ENCODE data around the gene FKBP1A. TPM values are rescaled to one million over a fixed set of nuclear protein-coding genes. Genes with fewer than 3 reads are reported as not detected.

The FKBP1A gene
- total RNA-seq, 1 donor from 2014 or later = 128 TPM

DNA sequence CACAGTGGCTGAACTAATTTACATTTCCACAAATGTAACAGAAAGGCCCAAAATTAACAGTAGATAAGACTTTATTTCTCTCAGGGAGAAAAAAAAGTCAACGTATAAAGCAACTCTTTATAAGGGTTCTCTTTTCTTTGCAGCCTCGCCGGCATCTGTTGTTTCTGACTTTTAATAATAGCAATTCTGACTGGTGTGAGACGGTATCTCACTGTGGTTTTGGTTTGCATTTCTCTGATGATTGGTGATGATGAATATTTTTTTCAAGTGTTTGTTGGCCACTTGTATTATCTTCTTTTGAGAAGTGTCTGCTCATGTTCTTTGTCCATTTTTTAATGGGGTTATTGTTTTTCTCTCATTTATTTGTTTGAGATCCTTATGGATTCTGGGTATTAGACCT lies 27.2 kb upstream of the FKBP1A start:
- DNase-seq (no peak), ATAC-seq (ENCODE audit: low read depth) (no peak)
- H3K36me3 Mint-ChIP-seq (ENCODE audit: low read depth) = peaks cover 6% of the 10 kb centered on the region
- ChIA-PET POLR2A (no interaction called here), CTCF (no interaction called here)
- H3K4me3 Mint-ChIP-seq = no peak overlapping the region
- intact Hi-C loops (cut with micrococcal nuclease) = no loop called here
- peaks cover 3% of the 10 kb centered on the region for H3K27me3 Mint-ChIP-seq
- no peaks in the 10 kb centered on the region for H3K4me1 Mint-ChIP-seq
- TF ChIP-seq, protein P1, sequence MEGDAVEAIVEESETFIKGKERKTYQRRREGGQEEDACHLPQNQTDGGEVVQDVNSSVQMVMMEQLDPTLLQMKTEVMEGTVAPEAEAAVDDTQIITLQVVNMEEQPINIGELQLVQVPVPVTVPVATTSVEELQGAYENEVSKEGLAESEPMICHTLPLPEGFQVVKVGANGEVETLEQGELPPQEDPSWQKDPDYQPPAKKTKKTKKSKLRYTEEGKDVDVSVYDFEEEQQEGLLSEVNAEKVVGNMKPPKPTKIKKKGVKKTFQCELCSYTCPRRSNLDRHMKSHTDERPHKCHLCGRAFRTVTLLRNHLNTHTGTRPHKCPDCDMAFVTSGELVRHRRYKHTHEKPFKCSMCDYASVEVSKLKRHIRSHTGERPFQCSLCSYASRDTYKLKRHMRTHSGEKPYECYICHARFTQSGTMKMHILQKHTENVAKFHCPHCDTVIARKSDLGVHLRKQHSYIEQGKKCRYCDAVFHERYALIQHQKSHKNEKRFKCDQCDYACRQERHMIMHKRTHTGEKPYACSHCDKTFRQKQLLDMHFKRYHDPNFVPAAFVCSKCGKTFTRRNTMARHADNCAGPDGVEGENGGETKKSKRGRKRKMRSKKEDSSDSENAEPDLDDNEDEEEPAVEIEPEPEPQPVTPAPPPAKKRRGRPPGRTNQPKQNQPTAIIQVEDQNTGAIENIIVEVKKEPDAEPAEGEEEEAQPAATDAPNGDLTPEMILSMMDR (IDR thresholded peaks at IDR 0.05) = no peak
- peaks cover 15% of the 10 kb centered on the region for H3K9me3 Mint-ChIP-seq
- no peak overlapping the region for H3K27ac Mint-ChIP-seq

- no peak for ATAC-seq (ENCODE audit: low read depth)
- Mint-ChIP-seq H3K9me3 (peaks cover 15% of the 10 kb centered on the region), H3K27ac (no peak overlapping the region), H3K4me1 (no peaks in the 10 kb centered on the region), H3K4me3 (no peak overlapping the region), H3K27me3 (peaks cover 3% of the 10 kb centered on the region), H3K36me3 (ENCODE audit: low read depth) (peaks cover 6% of the 10 kb centered on the region)
- POLR2A ChIA-PET = no interaction called here
- intact Hi-C loops (cut with micrococcal nuclease) = no loop called here
- TF ChIP-seq, protein P1 (IDR thresholded peaks at IDR 0.05) = no peak
- no peak for DNase-seq
- CTCF ChIA-PET = no interaction called here
Observed at GRCh38 chr20:1418350-1418749, 25.5 kb upstream of the FKBP1A start.

DNA sequence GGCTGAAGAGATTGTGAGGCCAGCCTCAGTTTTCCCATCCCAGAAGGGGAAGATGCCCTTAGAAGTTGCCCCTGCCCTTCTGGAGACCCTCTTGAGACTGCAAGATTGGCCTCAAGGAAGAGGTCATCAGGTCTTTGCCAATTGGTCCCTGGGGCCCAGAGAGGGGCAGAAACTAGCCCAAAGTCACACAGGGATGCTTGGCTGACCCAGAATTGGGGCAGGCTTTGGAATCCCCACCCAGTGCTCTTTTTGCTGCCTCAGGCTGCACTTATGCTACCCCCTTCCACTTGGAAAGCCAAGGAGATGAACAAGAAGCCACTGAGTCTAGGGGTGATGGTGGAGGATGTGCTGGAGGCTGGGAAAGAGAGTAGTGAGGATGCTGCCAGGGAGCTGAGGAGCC lies 24.9 kb upstream of the FKBP1A start:
- Mint-ChIP-seq H3K9me3 (peaks cover 15% of the 10 kb centered on the region), H3K36me3 (ENCODE audit: low read depth) (peaks cover 6% of the 10 kb centered on the region), H3K4me3 (no peak overlapping the region), H3K27me3 (peaks cover 3% of the 10 kb centered on the region), H3K27ac (no peak overlapping the region), H3K4me1 (no peaks in the 10 kb centered on the region)
- DNase-seq = no peak
- intact Hi-C loops (cut with micrococcal nuclease) = no loop called here
- CTCF ChIA-PET = no interaction called here
- TF ChIP-seq, protein P1 (IDR thresholded peaks at IDR 0.05) = no peak
- no peak for ATAC-seq (ENCODE audit: low read depth)
- POLR2A ChIA-PET = no interaction called here

DNA sequence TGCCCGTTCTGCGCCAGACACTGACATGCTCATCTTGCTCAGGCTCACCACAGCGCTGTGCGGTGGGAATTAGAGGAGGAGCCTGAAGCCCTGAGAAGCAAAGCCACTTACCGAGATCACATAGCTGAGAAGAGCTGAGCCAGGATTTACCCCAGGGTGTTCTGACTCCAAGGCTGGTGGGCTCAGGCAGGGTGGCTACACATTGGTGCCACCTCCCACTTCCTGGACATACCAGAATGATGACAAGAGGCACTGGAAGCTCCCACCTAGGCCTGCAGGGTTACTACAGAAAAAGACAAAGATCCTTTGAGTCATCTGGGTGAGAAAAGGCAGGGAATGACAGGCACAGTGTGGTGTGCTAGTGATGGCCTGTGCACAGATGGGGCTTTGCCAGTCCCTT lies 24.4 kb upstream of the FKBP1A start:
- Mint-ChIP-seq H3K4me1 (no peaks in the 10 kb centered on the region), H3K27me3 (peaks cover 3% of the 10 kb centered on the region), H3K27ac (no peak overlapping the region), H3K9me3 (peaks cover 15% of the 10 kb centered on the region), H3K4me3 (no peak overlapping the region), H3K36me3 (ENCODE audit: low read depth) (peaks cover 6% of the 10 kb centered on the region)
- intact Hi-C loops (cut with micrococcal nuclease) = no loop called here
- CTCF ChIA-PET = no interaction called here
- POLR2A ChIA-PET = no interaction called here
- ATAC-seq (ENCODE audit: low read depth) = no peak
- DNase-seq = no peak
- TF ChIP-seq, protein P1 (IDR thresholded peaks at IDR 0.05) = no peak

DNA sequence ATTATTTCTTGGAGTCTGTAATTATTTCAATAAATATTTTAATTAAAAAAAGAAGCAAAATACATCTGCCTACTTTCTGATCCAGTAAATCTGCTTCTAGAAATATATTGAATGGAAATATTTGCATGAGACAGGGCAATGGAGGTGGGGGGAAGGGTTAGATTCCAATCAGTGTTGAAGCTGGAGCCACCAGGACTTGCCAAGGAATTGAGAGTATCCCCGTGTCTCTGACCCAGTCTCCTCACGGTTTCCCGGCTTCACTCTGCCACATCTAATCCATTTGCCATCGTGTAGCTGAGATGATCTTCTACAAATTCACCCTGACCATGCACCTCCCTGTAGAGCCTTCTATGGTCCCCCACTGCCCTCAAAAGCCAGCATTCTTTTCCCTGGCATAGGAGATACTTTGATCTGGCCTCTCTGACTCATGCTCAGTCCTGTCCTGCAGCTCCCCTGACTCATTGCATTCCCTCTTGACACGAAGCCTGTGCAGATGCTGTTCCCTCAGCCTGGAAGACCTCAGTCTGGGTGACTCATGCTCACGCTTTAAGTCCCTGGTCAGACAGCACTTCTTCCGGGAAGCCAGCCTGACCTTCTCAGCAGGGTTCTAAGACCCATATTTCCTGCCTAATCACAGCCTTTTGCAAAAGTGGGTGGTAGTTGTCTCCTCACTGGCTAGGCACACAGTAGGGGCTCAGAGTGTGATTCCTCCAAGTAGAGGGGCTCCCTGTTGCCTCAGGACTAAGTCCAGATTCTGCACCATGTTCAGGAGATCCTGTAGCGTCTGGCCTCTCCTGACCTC lies 23.0 kb upstream of the FKBP1A start:
- Mint-ChIP-seq H3K4me3 (no peak overlapping the region), H3K36me3 (ENCODE audit: low read depth) (peaks cover 4% of the 10 kb centered on the region), H3K27ac (no peak overlapping the region), H3K9me3 (peaks cover 16% of the 10 kb centered on the region), H3K27me3 (peaks cover 3% of the 10 kb centered on the region), H3K4me1 (no peaks in the 10 kb centered on the region)
- intact Hi-C loops (cut with micrococcal nuclease) = no loop called here
- POLR2A ChIA-PET = no interaction called here
- DNase-seq (no peak), ATAC-seq (ENCODE audit: low read depth) (no peak)
- CTCF ChIA-PET = no interaction called here
- TF ChIP-seq, protein P1 (IDR thresholded peaks at IDR 0.05) = no peak

All from activated B cell treated with CpG ODN at 0.5 μM for 24 hours (primary cell).